GM18517 (cell line): Measurements from ENCODE around the gene MCHR2.

Source experiments
- ATAC-seq: cut with Tn5 transposase; IDR thresholded peaks from one replicate; pipeline ENCODE4 v1.9.1; 2021; ENCODE audit warnings: mild to moderate bottlenecking, moderate library complexity; ENCODE audit not compliant: unreplicated experiment

Gene MCHR2

GRCh38 chr6:99905209-99906106, 88.6 kb downstream of the MCHR2 start:
- peak; percentile 93 for ATAC-seq

DNA sequence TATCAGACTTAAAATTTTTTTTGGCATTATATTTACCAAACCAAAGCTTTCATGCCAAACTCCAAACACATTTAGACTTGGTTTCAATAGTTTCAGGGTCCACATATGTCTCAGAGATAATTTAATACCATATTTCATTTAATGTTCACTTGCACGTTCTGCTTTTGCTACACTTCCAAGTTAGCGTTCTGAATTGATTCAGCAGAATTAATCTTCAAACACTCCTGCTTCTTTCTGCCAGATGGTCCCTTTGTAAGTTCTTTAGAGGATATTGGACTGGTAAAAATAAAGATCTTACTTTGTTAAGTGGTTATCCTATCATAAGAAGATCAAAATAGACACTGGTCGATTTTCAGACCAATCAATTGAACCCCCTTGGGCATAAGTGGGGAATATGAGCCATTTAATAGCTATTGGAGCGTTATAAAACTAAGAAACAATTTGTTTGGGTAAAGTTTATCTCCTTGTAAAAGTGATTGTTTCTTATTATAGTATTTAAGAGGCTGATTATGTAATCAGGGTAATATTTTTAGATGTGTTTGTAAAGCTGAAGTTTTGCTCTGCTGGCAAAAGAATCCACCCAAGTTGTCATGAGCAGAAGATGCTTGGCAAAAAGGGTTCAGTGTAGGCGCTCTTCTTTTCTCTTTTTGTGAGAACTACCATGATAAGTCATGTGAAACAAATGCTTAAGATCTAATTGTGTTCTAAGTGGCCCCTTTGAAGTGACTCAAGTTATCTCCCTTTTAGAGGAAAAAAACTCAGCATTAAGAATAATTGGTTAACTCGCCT, 92.2 kb downstream of the MCHR2 start:
- no peak for ATAC-seq

DNA sequence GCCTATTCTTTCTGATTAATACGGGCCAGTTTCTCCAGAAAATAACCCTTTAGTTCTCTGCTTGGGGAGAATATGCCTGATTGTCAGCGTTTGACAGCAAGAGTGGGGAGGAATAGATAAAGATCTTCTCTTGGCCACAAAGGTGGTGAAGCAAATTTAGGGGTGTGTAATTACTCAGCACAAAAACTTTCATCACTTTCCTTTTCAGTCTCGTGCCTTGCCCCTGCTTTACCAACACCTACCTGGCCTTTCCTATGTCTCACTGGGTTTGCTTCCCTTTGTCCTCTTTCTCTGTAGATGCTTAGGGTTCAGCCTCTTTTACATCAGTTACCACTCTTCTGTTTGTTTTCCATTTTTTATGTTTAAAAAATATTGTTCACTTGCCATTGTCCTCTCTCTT, 99.2 kb downstream of the MCHR2 start:
- no peak for ATAC-seq

DNA sequence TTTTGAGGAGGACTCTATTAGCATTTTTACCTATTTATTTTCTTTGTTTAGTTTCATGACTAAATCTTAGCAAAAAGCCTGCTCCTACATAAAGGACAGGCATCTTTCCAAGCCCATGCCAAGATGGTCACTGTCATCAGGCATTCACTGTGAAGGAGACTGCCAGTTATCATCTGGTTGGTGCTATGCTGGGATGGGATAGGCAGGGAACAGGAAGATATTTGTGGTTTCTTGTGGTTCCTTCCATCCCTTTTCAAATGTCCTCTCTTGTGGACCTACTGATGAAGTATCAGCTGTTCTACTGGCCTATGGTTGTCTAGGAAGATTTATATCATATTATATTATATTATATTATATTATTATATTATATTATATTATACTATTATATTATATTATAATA, 107.0 kb downstream of the MCHR2 start:
- no peak for ATAC-seq

DNA sequence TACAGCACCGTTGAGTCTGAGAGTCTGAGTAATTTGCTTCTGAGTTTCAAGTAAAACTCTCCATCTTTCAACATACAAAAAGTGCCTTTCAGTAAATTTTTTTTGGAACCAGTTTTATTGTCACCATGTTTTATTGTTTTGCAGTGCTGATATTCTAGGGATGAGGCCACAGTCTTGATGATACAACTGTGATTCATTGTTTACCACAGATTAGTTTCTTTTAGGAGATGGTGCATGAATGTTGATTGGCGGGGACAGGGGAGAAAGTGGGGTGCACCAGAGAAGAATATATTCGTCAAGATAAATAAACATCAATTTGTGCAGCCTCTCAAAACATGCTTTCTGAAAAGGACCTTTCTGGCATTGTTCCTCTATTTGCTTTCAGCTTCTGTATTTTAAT, 109.0 kb downstream of the MCHR2 start:
- no peak for ATAC-seq

GRCh38 chr6:99882128-99882702, 111.8 kb downstream of the MCHR2 start:
- ATAC-seq, result no peak

DNA sequence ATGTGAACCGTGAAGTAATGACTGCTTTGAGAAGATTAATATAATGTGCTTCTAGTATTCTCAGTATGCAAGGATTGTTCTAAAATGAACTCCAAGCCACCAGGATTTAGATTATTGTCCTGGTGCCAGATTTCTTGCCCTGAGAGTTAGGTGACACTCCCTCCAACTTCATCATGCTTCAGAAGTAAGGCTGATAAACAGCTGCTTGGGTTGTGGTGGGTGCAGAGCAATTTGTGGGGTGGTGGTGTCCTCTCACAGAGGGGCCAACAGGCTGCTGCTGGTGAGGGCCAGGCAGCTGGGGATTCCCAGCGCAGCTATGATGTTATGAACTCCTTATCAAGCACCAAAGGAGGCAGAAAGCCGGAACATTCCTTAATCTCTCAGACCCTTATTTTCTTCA, 114.6 kb downstream of the MCHR2 start:
- ATAC-seq, result no peak

GRCh38 chr6:99875068-99875467, 119.0 kb downstream of the MCHR2 start:
- ATAC-seq, result no peak

GRCh38 chr6:99873084-99873483, 120.9 kb downstream of the MCHR2 start:
- no peak for ATAC-seq

DNA sequence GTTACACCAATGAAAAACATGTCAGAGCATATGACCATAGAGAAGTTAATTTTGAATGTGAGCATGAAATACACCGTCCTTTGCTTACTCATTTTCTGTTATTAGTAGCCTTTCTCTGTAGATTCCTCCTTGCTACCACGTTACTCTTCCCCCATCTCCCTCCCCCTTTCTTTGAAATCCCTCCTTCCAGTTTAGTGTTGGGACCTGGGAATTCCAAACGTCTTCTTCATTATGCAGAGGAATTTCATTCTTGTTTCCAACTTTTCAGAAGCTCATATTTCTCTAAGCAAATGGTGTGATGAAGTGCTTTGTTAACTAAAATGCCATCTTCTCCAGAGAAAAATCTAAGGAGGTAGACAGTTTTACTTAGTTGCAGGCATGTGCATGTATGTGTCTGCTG, 122.4 kb downstream of the MCHR2 start:
- no peak for ATAC-seq
